HEK293 (cell line): Measurements from ENCODE around the gene SRD5A3.

ENCODE experiments used
- CTCF ChIP-seq: fragments of 450-650 bp; formaldehyde crosslinking; IDR thresholded peaks from 2 replicates; pipeline ENCODE4 v1.5.1; 2016; ENCODE audit warnings: missing biosample characterization, missing genetic modification characterization
- HOXA7 ChIP-seq: sonication (generic); formaldehyde crosslinking; IDR thresholded peaks from 2 replicates; pipeline ENCODE4 v1.8.1; 2022; ENCODE audit warnings: missing genetic modification reagents, borderline replicate concordance
- KLF1 ChIP-seq: fragments of 450-650 bp; formaldehyde crosslinking; IDR thresholded peaks from 2 replicates; pipeline ENCODE4 v1.5.1; 2016; ENCODE audit warnings: missing biosample characterization, missing genetic modification characterization
- REPIN1 ChIP-seq: fragments of 450-650 bp; formaldehyde crosslinking; IDR thresholded peaks from 2 replicates; pipeline ENCODE4 v1.5.1; 2017; ENCODE audit warnings: missing biosample characterization, missing genetic modification characterization, low read depth
- ZBTB1 ChIP-seq: fragments of 450-650 bp; formaldehyde crosslinking; IDR thresholded peaks from 2 replicates; pipeline ENCODE4 v1.5.1; 2016; ENCODE audit warnings: missing biosample characterization, missing genetic modification characterization
- ZNF16 ChIP-seq: fragments of 450-650 bp; formaldehyde crosslinking; IDR thresholded peaks from 2 replicates; pipeline ENCODE4 v1.5.1; 2016; ENCODE audit warnings: low read depth, missing biosample characterization, missing genetic modification characterization
- ZNF184 ChIP-seq: fragments of 450-650 bp; IDR thresholded peaks from 2 replicates; pipeline ENCODE4 v1.5.1; 2018; ENCODE audit warnings: missing biosample characterization, mild to moderate bottlenecking, missing genetic modification characterization
- ZNF274 ChIP-seq, 2 experiments: fragments of 200-500 bp in 1 of 2; fragments of 450-650 bp in 1 of 2; sonication (Bioruptor generic) in 1 of 2; formaldehyde crosslinking in 1 of 2; IDR thresholded peaks; 2 replicates each; pipeline versions ENCODE4 v1.5.1 to v1.6.1; 2014 to 2016; ENCODE audit warnings: borderline replicate concordance in 1 of 2, inconsistent platforms in 1 of 2, low read length in 1 of 2, missing biosample characterization in 1 of 2, missing genetic modification characterization in 1 of 2
- ZNF391 ChIP-seq: fragments of 450-650 bp; formaldehyde crosslinking; IDR thresholded peaks from 2 replicates; pipeline ENCODE4 v1.5.1; 2016; ENCODE audit warnings: low read depth, missing biosample characterization, missing genetic modification characterization, borderline replicate concordance
- ZNF529 ChIP-seq: fragments of 450-650 bp; formaldehyde crosslinking; IDR thresholded peaks from 2 replicates; pipeline ENCODE4 v1.5.1; 2017; ENCODE audit warnings: missing genetic modification characterization, missing biosample characterization; ENCODE audit not compliant: insufficient replicate concordance
- TF ChIP-seq, protein P1 (sequence below): fragments of 450-650 bp; formaldehyde crosslinking; IDR thresholded peaks from 2 replicates; pipeline ENCODE4 v1.5.1; 2017; ENCODE audit warnings: missing biosample characterization, missing genetic modification characterization
- TF ChIP-seq, protein P2 (sequence below): fragments of 450-650 bp; formaldehyde crosslinking; optimal IDR thresholded peaks from 2 replicates; pipeline ENCODE3; 2016; ENCODE audit warnings: missing biosample characterization, mild to moderate bottlenecking, missing genetic modification characterization

- TF ChIP-seq KLF1 (tag by site-specific recombination) (no peak), ZNF274 (IDR thresholded peaks at IDR 0.05; ENCODE audit: low read length) (no peak), ZNF274 (tag by site-specific recombination; IDR thresholded peaks at IDR 0.05; ENCODE audit: borderline replicate concordance) (no peak), ZNF184 (tag by site-specific recombination) (no peak), CTCF (tag by site-specific recombination) (no peak), REPIN1 (tag by site-specific recombination) (no peak), ZNF391 (tag by site-specific recombination) (no peak), ZBTB1 (tag by site-specific recombination) (no peak), ZNF16 (no peak), ZNF529 (tag by site-specific recombination) (no peak), HOXA7 (CRISPR knock-in tag) (no peak)
- TF ChIP-seq, protein P1, sequence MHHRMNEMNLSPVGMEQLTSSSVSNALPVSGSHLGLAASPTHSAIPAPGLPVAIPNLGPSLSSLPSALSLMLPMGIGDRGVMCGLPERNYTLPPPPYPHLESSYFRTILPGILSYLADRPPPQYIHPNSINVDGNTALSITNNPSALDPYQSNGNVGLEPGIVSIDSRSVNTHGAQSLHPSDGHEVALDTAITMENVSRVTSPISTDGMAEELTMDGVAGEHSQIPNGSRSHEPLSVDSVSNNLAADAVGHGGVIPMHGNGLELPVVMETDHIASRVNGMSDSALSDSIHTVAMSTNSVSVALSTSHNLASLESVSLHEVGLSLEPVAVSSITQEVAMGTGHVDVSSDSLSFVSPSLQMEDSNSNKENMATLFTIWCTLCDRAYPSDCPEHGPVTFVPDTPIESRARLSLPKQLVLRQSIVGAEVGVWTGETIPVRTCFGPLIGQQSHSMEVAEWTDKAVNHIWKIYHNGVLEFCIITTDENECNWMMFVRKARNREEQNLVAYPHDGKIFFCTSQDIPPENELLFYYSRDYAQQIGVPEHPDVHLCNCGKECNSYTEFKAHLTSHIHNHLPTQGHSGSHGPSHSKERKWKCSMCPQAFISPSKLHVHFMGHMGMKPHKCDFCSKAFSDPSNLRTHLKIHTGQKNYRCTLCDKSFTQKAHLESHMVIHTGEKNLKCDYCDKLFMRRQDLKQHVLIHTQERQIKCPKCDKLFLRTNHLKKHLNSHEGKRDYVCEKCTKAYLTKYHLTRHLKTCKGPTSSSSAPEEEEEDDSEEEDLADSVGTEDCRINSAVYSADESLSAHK = no peak
- TF ChIP-seq, protein P2, sequence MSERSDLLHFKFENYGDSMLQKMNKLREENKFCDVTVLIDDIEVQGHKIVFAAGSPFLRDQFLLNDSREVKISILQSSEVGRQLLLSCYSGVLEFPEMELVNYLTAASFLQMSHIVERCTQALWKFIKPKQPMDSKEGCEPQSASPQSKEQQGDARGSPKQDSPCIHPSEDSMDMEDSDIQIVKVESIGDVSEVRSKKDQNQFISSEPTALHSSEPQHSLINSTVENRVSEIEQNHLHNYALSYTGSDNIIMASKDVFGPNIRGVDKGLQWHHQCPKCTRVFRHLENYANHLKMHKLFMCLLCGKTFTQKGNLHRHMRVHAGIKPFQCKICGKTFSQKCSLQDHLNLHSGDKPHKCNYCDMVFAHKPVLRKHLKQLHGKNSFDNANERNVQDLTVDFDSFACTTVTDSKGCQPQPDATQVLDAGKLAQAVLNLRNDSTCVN (tag by site-specific recombination) = no peak
These were observed 9.7 kb upstream of the SRD5A3 start for GRCh38 chr4:55336138-55337034.
